Sigmoid colon (tissue), 4 donors: ENCODE results near the gene CARD11.

Source experiments
- CTCF ChIP-seq, 4 experiments: fragments of 450-650 bp in 3 of 4; fragments of 200-600 bp in 1 of 4; IDR thresholded peaks; one replicate each; pipeline ENCODE4 v1.5.1; 2016 to 2019; ENCODE audit warnings: antibody characterized with exemption in 4 of 4, mild to moderate bottlenecking in 3 of 4, moderate library complexity in 2 of 4
- EP300 ChIP-seq, 4 donors: sonication (generic); formaldehyde crosslinking; IDR thresholded peaks; one replicate each; pipeline ENCODE4 v1.6.1; 2017; ENCODE audit warnings: antibody characterized with exemption in 4 of 4

DNA sequence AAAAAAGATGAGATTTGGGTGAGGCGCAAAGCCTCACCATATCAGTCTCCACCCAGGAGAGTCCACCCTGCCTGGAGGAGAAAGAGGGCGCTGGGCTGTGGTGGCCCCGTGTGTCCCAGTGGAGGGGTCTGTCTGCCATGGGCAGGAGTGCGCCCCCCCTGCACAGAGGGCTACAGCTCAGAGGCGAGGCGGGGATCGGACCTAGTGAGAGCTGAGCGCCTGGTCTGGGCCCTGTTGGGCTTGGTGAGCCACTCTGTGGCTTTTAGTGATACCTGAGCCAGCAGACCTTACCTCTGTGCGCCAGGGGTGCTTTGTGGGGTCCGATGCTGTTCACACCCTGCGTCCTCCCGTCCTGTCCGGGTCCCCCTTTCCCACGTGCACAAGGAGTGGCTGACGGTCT is 173.7 kb downstream of the CARD11 start:
- TF ChIP-seq EP300 (IDR thresholded peaks at IDR 0.05) (no peak), CTCF (IDR thresholded peaks at IDR 0.05) (no peak)
